Nucleus accumbens (tissue), 56 donors: ENCODE data around the gene PAWR.
"Not testable (repeated sequence)": the region's sequence is repeated elsewhere in the genome, so short reads cannot be mapped to it uniquely, and the experiment has no call there.

Experiments used
- DNase-seq, 56 donors: peaks; one replicate each; lab custom pipeline; 2025; lab: John Stamatoyannopoulos, UW

PAWR gene

DNA sequence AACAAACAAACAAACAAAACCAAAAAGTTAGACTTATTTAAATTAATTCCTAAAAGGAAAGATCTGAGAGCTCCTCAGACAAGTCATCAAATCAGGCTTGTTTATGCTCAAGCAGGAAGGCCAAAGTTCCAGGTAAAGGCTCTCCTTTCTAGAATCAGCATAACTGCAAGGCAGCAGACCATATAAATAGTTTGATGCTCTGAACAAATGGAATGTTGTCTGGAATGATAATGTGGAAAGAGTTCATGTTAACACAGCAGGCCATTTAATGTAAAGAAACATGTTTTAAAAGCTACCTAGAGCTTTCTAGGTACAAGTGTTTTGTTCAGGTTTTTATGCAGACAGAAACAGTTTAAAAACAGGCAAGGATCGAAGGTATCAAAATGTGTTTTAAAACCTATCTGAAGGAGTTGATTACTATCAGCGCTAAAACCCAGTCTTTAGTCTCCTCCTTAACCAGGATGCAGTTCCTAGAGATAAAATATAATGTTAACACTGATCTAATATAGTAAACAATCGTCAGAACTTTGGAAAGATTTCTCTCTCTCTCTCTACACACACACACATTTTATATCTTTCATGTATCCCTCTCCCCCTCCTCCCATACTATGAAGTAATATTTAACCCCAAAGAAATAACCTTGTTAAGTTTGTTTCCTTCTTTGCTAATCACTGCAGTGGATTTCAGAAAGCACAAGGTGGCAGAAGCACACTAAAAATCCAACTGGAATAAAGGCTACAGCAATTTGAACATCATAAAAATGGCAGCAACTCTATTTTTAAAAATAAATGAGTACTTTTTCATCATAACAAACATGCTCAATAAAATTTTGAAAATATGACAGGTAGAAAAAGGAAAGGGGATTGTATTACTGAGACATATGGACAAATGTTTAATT is 135.5 kb downstream of the PAWR start:
- DNase-seq = peak in 1 of 56 donors; percentile 10

DNA sequence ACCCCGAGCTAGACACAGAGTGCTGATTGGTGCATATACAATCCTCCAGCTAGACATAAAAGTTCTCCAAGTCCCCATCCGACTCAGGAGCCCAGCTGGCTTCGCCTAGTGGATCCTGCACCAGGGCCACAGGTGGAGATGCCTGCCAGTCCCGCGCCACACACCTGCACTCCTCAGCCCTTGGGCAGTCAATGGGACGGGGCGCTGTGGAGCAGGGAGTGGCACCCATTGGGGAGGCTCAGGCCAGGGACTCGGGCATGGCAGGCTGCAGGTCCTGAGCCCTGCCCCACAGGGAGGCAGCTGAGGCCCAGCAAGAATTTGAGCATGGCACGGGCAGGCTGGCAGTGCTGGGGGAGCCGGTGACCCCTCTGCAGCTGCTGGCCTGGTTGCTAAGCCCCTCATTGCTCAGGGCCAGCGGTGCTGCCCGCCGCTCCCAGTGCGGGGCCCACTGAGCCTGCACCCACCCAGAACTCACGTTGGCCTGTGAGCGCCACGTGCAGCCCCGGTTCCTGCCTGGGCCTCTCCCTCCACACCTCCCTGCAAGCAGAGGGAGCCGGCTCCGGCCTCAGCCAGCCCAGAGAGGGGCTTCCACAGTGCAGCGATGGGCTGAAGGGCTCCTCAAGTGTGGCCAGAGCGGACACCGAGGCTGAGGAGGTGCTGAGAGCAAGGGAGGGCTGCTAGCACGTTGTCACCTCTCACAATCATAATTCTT is 136.7 kb downstream of the PAWR start:
- DNase-seq = no peak

DNA sequence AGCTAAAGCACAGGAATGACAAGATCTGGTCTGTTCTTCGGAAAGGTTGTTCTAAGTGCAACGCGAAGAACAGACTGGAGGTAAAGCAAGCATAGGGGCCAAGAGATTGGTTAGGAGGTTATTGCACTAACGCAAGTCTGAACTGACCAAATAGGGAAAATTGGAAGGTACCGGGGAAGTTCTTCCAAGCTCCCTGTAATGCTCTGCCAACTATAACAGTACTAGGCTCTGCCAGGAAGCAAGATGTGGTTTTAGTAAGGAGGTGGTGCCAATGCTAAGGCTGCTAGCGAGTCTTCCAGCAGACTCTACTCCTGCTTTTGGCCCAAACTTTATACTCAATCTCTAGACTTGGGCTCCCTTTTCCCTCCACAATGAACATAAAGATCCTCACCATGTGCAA is 138.6 kb downstream of the PAWR start:
- no peak for DNase-seq

DNA sequence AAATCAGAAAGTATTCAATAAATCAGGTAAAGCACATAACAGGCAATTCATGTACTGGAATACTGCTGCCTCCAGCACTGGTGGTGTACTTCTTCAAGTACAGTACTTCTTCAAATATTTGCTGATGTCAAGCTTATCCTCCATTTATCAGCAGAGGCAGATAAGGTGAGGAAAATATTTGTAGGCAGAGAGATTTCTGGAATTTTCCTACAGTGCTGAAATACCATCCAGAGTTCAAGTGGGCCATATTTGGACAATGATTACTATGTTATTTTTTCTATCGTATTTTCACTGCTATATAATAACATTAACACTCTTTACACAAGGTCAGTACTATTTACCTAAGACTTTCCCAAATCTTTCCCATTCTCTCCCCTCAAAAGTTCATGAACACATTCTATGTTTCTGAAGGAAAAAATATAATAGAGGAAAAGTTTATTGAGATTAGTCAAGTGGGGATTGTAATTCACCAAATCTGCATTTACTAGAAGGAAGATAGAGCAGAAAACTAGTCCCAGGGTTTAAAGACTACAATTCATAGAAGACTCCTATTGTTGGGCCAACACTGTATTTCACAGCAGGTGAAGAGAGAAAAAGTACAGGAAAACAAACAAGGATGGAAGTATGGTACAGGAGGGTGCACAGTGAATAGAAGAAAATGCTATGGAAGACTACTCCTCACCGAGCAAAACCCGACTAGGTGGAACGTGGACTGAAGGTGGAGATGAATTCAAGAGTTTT is 141.1 kb downstream of the PAWR start:
- no peak for DNase-seq

DNA sequence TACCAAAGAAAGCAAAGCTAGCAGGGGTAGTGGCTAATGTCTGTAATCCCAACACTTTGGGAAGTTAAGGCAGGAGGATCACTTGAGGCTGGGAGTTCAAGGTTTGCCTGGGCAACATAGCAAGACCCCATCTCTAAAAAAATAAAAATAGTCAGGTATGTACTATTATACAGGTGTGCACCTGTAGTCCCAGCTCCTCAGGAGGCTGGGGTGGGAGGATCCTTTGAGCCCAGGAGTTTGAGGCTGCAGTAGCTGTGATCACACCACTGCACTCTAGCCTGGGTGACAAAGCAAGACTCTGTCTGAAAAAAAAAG is 142.2 kb downstream of the PAWR start:
- no peak for DNase-seq

DNA sequence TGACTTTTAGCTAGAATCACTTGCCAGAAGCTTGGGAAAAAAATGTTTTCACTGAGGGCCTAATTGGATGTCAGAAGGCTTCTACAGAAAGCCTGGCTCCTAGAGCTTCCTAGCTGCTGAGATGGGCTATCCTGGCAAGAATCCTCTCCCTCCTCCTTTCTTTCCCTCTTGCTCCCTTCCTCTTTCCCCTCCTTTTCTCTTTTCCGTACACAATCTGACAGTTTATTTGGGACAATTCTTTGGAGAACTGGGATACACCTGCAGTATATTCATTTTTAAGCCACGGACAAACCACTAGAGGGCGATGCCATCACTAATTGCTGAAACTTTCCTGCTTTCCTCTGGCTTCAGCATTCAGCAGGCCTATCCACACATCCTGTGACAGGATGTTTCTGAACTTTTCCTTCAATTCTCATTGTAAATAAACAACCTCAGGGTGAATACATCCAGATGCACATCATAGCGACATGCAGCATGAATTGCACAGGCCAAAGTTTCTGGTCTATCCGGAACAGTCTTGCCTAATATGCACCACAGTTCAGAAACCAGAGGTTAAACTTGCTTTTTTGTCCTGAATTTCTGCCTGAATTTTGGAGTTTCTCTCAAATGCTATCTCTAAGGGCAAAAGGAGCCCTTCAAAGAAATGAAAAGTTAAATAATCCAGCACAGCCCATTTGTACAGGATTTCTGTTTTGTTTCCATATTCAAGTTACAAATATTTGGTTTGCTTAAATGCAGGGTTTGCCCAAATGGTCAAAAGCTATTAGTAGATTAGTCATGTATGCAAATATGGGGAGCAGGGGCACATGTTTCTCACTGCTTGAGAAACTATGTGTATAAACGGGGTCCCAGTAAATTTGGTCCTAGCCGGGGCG is 142.8 kb downstream of the PAWR start:
- DNase-seq = peak in 21 of 56 donors; percentile 0 to 59 (median 11)

DNA sequence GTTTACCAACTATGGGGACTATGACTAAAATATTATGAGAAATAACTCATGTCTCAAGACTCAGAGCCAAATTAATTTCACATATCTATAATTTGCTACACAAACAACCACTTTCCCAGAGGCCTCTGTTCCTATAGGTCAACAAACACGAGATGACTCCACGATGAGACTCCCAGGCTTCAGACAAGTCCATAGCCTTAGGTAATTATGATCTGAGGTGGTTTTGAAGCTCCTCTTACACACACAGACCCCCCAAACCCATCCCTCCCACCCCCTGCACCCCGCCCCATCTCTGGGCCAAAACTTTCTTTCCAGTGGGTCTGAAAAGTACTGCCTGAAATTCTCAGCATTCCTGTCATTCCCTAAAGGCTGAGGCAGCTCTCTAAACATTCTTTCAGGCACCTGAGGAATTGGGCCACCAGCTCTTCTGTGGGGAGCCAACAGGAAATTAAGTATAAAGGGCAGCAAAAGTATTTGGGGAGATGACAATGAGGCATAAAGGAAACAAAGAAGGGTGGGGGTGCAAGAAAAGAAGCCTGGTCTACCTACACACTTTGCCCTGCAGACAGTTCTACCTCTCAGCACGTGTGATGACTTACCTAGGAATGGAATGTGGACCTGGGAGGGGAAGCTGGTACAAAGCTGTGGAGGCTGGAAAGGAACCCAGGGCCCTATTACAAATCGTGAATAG is 143.6 kb downstream of the PAWR start:
- DNase-seq = no peak

DNA sequence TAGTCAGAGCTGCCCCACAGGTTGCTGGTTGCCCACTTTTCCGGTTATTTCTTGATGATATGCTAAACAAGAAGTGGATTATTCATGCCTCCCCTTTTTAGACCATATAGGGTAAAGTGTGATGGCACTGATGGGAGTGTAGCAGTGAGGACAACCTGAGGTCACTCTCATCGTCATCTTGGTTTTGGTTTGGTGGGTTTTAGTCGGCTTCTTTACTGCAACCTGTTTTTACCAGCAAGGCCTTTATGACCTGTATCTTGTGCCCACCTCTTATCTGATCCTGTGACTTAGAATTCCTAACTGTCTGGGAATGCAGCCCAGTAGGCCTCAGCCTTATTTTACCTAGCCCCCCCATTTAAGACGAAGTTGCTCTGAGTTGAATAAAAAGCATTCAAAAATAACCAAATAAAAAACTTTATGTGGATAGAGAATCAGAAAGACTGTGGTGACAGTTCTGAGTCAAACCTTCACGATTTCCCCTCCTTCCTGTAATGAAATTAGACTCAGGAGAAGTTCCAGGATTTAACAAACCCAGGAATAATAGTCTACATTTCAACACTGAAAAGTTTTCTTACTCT is 144.2 kb downstream of the PAWR start:
- no peak for DNase-seq

DNA sequence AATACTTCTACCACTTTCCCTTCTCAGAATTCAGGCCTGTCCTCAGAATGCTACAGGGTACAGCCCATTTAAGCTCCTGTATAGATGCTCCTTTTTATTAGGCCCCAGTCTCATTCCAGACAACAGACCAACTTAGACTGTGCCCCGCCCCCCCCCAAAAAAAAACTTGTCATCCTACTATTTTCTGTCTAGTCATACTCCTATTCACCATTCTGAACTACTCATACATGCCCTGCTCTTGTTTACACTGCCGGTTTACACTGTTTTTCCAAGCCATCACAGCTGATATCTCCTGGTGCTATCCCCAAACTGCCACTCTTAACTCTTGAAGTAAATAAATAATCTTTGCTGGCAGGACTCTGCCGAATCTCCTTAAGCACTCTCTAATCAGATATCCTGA is 146.3 kb downstream of the PAWR start:
- DNase-seq = not testable (repeated sequence)

DNA sequence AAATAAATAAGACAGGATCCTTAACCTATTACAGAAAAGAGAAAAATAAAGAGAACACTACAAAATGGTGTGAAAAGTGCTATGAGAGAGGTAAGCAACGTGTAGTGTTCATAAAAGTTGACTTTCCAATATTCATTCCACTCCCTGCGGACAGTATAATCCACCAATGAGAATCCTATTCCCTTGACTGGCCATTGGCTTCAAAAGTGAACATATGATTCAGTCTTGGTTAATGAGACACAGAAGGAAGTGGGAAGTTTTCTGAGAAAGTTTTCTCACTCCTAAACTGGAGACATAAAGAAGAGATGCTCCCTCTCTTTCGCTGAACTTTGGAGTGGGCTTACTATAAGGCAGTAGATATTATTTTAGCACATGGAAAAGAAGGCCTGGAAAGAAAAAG is 153.1 kb downstream of the PAWR start:
- no peak for DNase-seq

DNA sequence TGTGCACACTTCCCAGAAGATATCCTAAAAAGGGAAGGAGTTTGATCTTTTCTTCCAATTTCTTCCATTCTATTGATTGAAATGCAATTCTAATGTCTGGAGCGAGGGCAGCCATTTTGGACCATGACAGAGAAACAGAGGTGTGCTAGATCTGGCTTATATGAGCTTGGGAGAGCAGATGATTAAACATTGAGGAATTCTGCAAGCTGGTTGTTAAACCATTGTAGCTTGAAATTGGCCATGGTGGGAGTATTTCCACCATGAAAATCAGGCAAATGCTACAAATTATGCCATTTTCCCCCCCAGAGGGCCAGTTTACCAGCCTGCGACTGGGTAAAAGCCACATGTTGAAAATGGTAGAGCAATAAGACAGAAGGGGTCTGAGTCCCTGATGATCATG is 155.0 kb downstream of the PAWR start:
- DNase-seq = no peak
